Neural cell (in vitro differentiated cells): ENCODE measurements around the gene MAB21L4. TPM values are rescaled to one million over a fixed set of nuclear protein-coding genes. Genes with fewer than 3 reads are reported as not detected.

Experiments used
- H2AFZ ChIP-seq: fragments of 200-600, 300-800 bp; sonication (generic), shearing (Covaris generic); 2 replicates; pipeline ENCODE4 v1.6.0; 2014; ENCODE audit warnings: low read depth, mild to moderate bottlenecking, antibody characterized with exemption, low read length, moderate library complexity
- H3F3A ChIP-seq: fragments of 200-600 bp; shearing (Covaris generic); 2 replicates; pipeline ENCODE4 v1.6.1; 2016; ENCODE audit warnings: mild to moderate bottlenecking, moderate library complexity, mixed read lengths, antibody characterized with exemption, low read length; ENCODE audit not compliant: insufficient read depth, poor library complexity, severe bottlenecking
- H3K27ac ChIP-seq: fragments of 200-600, 300-800 bp; sonication (generic), shearing (Covaris generic); 2 replicates; pipeline ENCODE4 v1.5.1; 2014; ENCODE audit warnings: mild to moderate bottlenecking, low read length, moderate library complexity
- H3K27me3 ChIP-seq: fragments of 300-800, 200-600 bp; sonication (generic), shearing (Covaris generic); 2 replicates; pipeline ENCODE4 v1.6.0; 2014; ENCODE audit warnings: mild to moderate bottlenecking, low read depth, low read length, moderate library complexity; ENCODE audit not compliant: insufficient read depth
- H3K36me3 ChIP-seq: fragments of 300-800, 200-600 bp; sonication (generic), shearing (Covaris generic); 2 replicates; pipeline ENCODE4 v1.5.1; 2014; ENCODE audit warnings: mild to moderate bottlenecking, antibody characterized with exemption, low read length, moderate library complexity; ENCODE audit not compliant: insufficient read depth
- H3K4me2 ChIP-seq: fragments of 300-800, 200-600 bp; sonication (generic), shearing (Covaris generic); 2 replicates; pipeline ENCODE4 v1.6.0; 2014; ENCODE audit warnings: mild to moderate bottlenecking, low read length
- H3K4me3 ChIP-seq: fragments of 300-800, 200-600 bp; sonication (generic), shearing (Covaris generic); 2 replicates; pipeline ENCODE4 v1.5.1; 2014; ENCODE audit warnings: mild to moderate bottlenecking, low read length, moderate library complexity
- H3K79me2 ChIP-seq: fragments of 200-600 bp; shearing (Covaris generic); replicated peaks from 2 replicates; pipeline ENCODE4 v1.6.0; 2014; ENCODE audit warnings: mild to moderate bottlenecking, low read length, moderate library complexity; ENCODE audit not compliant: insufficient read depth
- H3K9ac ChIP-seq: fragments of 300-800, 200-600 bp; sonication (generic), shearing (Covaris generic); 2 replicates; pipeline ENCODE4 v1.6.1; 2016; ENCODE audit warnings: mild to moderate bottlenecking, low read length, mixed read lengths
- H3K9me2 ChIP-seq: fragments of 200-600 bp; shearing (Covaris generic); 2 replicates; pipeline ENCODE4 v1.6.1; 2016; ENCODE audit warnings: mild to moderate bottlenecking, low read length, mixed read lengths; ENCODE audit not compliant: insufficient read depth
- H3K9me3 ChIP-seq: fragments of 200-600, 300-800 bp; sonication (generic), shearing (Covaris generic); 2 replicates; pipeline ENCODE4 v1.6.1; 2016; ENCODE audit warnings: mild to moderate bottlenecking, mixed run types, low read length, moderate library complexity, mixed read lengths
- H4K20me1 ChIP-seq: fragments of 200-600 bp; shearing (Covaris generic); 2 replicates; pipeline ENCODE4 v1.6.1; 2016; ENCODE audit warnings: mild to moderate bottlenecking, mixed run types; ENCODE audit not compliant: insufficient read depth
- CTCF ChIP-seq: fragments of 450-650 bp; IDR thresholded peaks from 2 replicates; pipeline ENCODE4 v1.5.1; 2014; ENCODE audit warnings: antibody characterized with exemption, mild to moderate bottlenecking, moderate library complexity; ENCODE audit not compliant: poor library complexity, severe bottlenecking
- EP300 ChIP-seq: fragments of 450-650 bp; conservative IDR thresholded peaks from 2 replicates; pipeline ENCODE4 v1.6.1; 2014; ENCODE audit warnings: antibody characterized with exemption, mild to moderate bottlenecking, moderate library complexity; ENCODE audit not compliant: poor library complexity, severe bottlenecking
- EZH2 ChIP-seq: fragments of 200-600, 300-800 bp; shearing (Covaris generic), sonication (generic); IDR thresholded peaks from 2 replicates; pipeline ENCODE4 v1.6.1; 2014; ENCODE audit warnings: antibody characterized with exemption, low read length, borderline replicate concordance, mild to moderate bottlenecking; ENCODE audit not compliant: insufficient read depth, poor library complexity, severe bottlenecking
- MXI1 ChIP-seq: fragments of 450-650 bp; conservative IDR thresholded peaks from 2 replicates; pipeline ENCODE4 v1.6.1; 2014; ENCODE audit warnings: antibody characterized with exemption, mild to moderate bottlenecking; ENCODE audit not compliant: poor library complexity, severe bottlenecking
- POLR2AphosphoS5 ChIP-seq: IDR thresholded peaks from 2 replicates; pipeline ENCODE4 v1.6.1; 2012
- RAD21 ChIP-seq: fragments of 450-650 bp; conservative IDR thresholded peaks from 2 replicates; pipeline ENCODE4 v1.6.1; 2014; ENCODE audit warnings: antibody characterized with exemption, mild to moderate bottlenecking, moderate library complexity
- REST ChIP-seq: IDR thresholded peaks from 2 replicates; pipeline ENCODE4 v1.6.1; 2012; ENCODE audit warnings: borderline replicate concordance
- SMC3 ChIP-seq: fragments of 450-650 bp; conservative IDR thresholded peaks from 2 replicates; pipeline ENCODE4 v1.6.1; 2014; ENCODE audit warnings: antibody characterized with exemption, mild to moderate bottlenecking, moderate library complexity; ENCODE audit not compliant: poor library complexity
- TAF1 ChIP-seq: IDR thresholded peaks from 2 replicates; pipeline ENCODE4 v1.6.1; 2012; ENCODE audit warnings: low read depth
- polyA plus RNA-seq: library from polyadenylated mRNA; depleted of rRNA; stranded (reverse); fragments of >200 nt; gene quantifications from 2 replicates; pipeline ENCODE4 v1.2.3, GENCODE V29; 2014

The MAB21L4 gene
- polyA plus RNA-seq, 1 donor from 2014 or later = not detected

GRCh38 chr2:240917009-240917683 lies 21.2 kb upstream of the MAB21L4 start:
- Histone ChIP-seq H3K9me2 (no peaks in the 10 kb centered on the region), H3K27ac (no peak overlapping the region), H2AFZ (no peak overlapping the region), H3K36me3 (no peaks in the 10 kb centered on the region), H3K4me3 (no peak overlapping the region), H4K20me1 (no peaks in the 10 kb centered on the region), H3K27me3 (peaks cover 6% of the 10 kb centered on the region), H3K9ac (no peak overlapping the region), H3F3A (no peaks in the 10 kb centered on the region), H3K4me2 (no peak overlapping the region), H3K9me3 (no peaks in the 10 kb centered on the region), H3K79me2 (no peaks in the 10 kb centered on the region)
- TF ChIP-seq SMC3 (no peak), REST (no peak), RAD21 (no peak), MXI1 (no peak), EZH2 (no peak), TAF1 (no peak), CTCF (no peak), EP300 (no peak), POLR2AphosphoS5 (no peak)

- no peak overlapping the region for H3K4me3 ChIP-seq
- no peak overlapping the region for H3K4me2 ChIP-seq
- H3K9me2 ChIP-seq = no peaks in the 10 kb centered on the region
- no peaks in the 10 kb centered on the region for H3K9me3 ChIP-seq
- no peaks in the 10 kb centered on the region for H3K79me2 ChIP-seq
- H3K27ac ChIP-seq = no peak overlapping the region
- peaks cover 6% of the 10 kb centered on the region for H3K27me3 ChIP-seq
- no peaks in the 10 kb centered on the region for H3K36me3 ChIP-seq
- no peak overlapping the region for H3K9ac ChIP-seq
- H4K20me1 ChIP-seq = no peaks in the 10 kb centered on the region
- H3F3A ChIP-seq = no peaks in the 10 kb centered on the region
- no peak overlapping the region for H2AFZ ChIP-seq
- TF ChIP-seq CTCF (no peak), MXI1 (no peak), EZH2 (no peak), SMC3 (no peak), POLR2AphosphoS5 (no peak), REST (no peak), EP300 (no peak), TAF1 (no peak), RAD21 (no peak)
Observed at GRCh38 chr2:240916571-240917008, 20.6 kb upstream of the MAB21L4 start.
